Measurements from ENCODE around the gene HPX. TPM values are rescaled to one million over a fixed set of nuclear protein-coding genes. Genes with fewer than 3 reads are reported as not detected.

Gene HPX
- total RNA-seq, 1 donor from 2014 or later = 3.4 TPM

GRCh38 chr11:6468712-6469495, 28.1 kb upstream of the HPX start:
- peak; percentile 96 for DNase-seq (ENCODE audit: low spot score)

- no peak for DNase-seq (ENCODE audit: low spot score)
These were observed 18.3 kb upstream of the HPX start for GRCh38 chr11:6459099-6459450.

- no peak for DNase-seq (ENCODE audit: low spot score)
These were observed 17.7 kb upstream of the HPX start for GRCh38 chr11:6458352-6459098.

GRCh38 chr11:6457581-6458320, 17.0 kb upstream of the HPX start:
- no peak for DNase-seq (ENCODE audit: low spot score)

- no peak for DNase-seq (ENCODE audit: low spot score)
These were observed 15.7 kb upstream of the HPX start for GRCh38 chr11:6456361-6457073.

- DNase-seq (ENCODE audit: low spot score) = no peak
These were observed 14.3 kb upstream of the HPX start for GRCh38 chr11:6455070-6455469.

- DNase-seq (ENCODE audit: low spot score) = no peak
These were observed 12.4 kb upstream of the HPX start for GRCh38 chr11:6453152-6453551.

GRCh38 chr11:6452219-6452618, 11.4 kb upstream of the HPX start:
- no peak for DNase-seq (ENCODE audit: low spot score)

DNA sequence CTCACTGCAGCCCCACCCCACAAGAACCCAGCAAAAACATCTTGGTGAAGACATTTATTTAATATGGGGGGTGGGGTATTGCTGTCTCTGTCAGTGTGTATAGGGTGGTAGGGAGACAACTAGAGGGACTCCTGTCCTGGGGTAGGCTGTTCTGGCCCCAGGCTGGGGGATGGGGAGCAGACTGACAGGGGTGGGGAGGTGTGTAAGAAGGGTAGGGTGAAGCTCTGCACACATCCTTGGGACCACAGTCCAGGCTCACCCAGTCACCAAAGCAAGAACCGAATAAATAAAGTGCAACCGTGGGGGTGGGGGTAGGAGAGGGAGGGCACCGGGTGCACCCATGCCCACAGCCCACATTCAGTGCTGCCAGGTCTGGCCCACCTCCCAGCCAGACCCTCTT, 7.8 kb upstream of the HPX start:
- no peak for DNase-seq (ENCODE audit: low spot score)

DNA sequence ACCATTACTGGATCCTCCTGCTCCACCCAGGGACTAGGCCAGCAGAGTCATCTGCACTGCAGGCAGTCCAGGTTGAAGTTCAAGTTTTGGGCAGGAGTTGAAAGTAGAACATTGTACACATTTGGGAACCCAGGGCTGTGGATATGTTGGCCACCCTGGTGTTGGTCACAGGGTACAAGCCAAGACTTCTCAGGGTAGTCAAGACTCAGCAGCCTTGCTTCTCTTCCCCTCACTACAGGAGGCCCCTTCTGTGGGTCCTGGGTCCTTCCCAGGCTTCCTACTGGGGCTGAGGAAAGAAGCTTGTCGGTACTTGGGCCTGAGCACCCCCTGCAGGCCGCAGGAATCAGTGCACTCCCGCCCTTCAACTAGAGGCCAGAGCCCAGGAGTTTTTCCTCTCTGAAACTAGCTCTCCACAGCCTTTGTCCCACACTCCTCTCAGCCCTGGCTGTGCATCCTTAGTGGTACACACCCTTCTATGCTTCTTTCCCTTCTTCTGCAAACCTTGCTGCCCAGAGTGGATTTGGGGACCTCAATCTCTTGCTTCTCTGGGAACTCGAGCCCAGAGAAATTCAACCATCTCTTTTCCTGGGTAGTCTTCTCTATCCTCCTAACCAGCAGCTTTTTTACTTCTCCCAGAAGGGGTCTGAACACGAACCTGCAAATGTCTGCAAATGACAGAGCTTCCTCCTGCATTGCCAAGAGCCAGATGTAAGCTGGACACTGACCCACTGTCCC, 2.6 kb upstream of the HPX start:
- DNase-seq (ENCODE audit: low spot score) = peak; percentile 60

DNA sequence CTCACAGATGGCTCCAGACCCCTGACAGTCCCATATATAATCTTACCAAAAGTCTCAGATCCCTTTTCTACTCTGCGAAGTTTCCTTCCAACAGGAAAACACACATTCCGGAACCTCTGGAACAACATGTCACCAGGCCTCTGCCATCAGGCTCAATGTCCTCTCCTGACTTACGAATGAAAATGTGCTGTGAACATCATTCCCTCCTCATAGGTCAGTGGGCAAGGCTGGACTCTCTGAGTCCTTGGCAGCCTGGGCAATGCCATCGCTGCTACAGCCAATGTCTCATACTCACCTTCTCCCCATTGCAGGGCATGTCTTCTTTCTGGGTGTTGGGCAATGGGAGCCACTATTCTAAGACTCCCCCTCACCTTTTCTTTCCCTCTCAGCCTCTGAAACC, 1.7 kb upstream of the HPX start:
- no peak for DNase-seq (ENCODE audit: low spot score)

- DNase-seq (ENCODE audit: low spot score) = peak; percentile 60
These were observed 1.7 kb downstream of the HPX start for GRCh38 chr11:6438979-6439571.

DNA sequence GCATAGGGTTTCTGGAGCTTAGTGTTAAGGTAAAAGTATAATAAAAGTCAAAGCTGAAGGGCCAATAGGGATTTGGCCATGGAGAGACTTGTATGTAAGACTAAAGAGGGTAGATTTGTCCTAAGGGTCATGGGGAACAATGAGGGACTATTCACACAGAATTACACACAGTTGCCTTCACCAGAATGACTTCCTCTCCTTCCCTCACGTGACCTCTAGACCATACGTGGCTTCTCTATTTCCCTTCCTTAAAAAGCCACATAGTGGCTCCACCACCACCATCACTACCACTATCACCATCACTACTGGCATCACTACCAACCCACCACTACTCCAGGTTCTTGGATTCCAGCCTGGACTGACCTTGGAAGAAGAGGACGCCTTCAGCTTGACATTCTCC, 2.8 kb downstream of the HPX start:
- no peak for DNase-seq (ENCODE audit: low spot score)

DNA sequence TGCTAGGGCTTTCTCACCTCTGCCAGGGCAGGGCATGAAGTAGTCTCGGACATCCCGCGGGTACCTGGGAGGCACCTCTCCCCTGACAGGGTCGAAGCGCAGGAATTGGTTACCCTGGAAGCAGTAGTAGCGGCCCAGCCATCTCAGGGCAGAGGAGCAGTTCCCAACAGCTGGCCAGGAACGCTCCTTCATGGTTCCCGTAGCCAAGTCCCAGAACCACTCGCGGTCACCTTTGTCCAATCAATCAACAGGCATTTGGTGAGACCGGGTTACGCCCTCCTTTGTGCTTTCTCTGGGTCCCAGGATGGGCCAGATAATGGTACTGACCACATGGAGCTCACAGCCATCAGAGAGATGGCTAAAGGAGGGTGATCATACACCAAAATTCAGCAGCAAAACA, 3.4 kb downstream of the HPX start:
- no peak for DNase-seq (ENCODE audit: low spot score)

DNA sequence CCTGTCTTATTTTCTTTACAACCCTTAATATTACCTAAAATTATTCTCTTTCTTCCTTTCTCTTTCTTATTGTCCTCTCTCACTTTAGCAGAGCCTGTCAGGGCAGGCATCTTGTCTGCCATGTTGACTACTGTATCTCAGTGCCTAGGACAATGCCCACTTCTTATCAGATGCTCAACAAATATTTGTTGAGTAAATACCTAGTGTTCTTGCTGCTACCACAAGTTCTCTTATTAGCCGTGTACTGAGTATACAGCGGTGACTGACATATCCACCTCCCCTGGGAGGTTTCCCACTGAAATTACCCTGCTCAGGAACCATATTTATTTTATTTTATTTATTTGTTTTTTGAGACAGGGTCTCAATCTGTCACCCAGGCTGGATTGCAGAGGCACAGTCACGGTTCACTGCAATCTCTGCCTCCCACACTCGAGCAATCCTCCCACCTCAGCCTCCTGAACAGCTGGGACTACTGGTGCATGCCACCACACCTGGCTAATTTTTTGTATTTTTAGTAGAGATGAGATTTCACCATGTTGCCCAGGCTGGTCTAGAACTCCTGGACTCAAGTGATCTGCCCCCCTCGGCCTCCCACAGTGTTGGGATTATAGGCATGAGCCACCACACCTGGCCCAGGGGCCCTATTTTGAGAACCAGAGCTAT, 6.7 kb downstream of the HPX start:
- DNase-seq (ENCODE audit: low spot score) = no peak

DNA sequence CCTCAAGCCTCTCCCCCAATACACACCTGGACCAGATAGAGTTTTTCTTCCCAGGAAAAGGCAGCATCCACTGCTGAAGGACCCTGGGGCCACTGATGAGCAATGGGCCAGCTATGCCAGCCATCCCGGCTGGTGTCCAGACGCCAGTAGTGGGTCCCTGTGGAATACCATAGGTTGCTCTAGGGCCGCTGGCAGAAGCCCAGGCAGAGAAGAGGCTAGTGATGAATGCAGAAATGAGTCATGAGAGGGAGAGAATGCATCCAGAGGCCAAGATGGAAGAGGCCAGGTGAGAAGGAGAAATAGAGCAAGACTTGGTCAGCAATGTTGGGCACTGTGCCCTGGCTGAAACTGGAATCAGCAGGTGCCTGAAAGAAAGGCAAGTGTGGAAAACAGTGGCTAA, 8.9 kb downstream of the HPX start:
- no peak for DNase-seq (ENCODE audit: low spot score)

DNA sequence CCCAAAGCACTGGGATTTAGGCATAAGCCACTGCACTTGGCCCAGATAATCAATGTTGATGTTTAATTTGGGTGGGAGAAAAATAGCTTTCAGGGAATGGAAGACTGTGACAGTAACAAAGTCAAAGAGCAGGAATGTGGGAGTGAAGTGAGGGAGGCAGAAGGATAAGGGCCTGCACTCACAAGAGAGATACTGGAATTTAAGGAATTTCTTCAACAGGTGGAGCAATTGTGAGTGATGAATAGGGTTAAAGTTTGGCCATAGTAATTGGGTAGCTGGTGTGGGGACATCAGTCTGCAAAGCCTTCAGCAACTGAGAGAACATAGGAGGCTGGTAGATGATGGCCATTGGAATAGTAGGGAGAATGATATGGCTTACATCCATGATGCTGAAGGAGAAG, 13.3 kb downstream of the HPX start:
- no peak for DNase-seq (ENCODE audit: low spot score)

GRCh38 chr11:6420677-6421076, 20.1 kb downstream of the HPX start:
- no peak for DNase-seq (ENCODE audit: low spot score)

DNA sequence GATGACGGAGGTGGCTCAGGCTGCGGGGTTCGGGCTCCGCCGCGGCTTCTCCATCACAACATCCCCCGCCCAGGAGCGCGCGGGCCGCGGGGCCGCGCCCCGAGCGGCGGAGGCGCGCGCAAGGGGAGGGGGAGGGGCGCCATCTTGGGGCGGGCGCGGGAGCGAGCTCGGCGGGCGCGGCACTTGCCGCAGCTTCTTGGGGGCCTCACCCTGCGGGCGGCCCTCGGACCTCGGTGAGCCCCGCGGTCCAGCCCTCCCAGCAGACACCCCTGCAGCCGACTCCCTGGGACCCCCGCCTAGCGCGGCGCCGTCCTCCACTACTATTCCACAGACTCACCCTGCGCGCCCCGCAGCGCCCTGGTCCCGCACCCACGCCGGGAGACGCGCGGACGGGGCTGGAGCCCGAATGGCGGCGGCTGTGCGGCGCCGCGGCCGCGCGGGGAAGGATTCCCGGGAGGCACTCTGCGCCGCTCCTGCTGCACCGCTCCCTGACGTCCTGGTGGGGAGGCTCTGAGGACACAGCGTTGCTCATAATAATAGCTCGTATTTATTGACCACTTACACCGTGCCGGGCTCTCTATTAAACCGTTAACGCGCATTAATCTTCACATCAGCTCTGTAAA, 21.7 kb downstream of the HPX start, which contains the start of gene APBB1:
Gene APBB1, minus strand, starts transcription at position 86 of the 623 bp plus-strand sequence. CDS start 7,747 bp downstream, outside the sequence.
- DNase-seq (ENCODE audit: low spot score) = peak; percentile 71

- DNase-seq (ENCODE audit: low spot score) = no peak
These were observed 22.2 kb downstream of the HPX start for GRCh38 chr11:6418557-6419008.
